NCI-H2081 treated with DMSO at 0.1 percent for 48 hours (cell line): ENCODE data around the gene LCN6.
"Not testable (repeated sequence)": the region's sequence is repeated elsewhere in the genome, so short reads cannot be mapped to it uniquely, and the experiment has no call there.

ENCODE experiments used
- DNase-seq: peaks from one replicate; lab custom pipeline; 2025; lab: John Stamatoyannopoulos, UW

Gene LCN6

GRCh38 chr9:136784249-136784996 is 36.1 kb upstream of the LCN6 start:
- DNase-seq, result no peak

- no peak for DNase-seq
These were observed 34.1 kb upstream of the LCN6 start for GRCh38 chr9:136782452-136782851.

- DNase-seq, result no peak
These were observed 31.5 kb upstream of the LCN6 start for GRCh38 chr9:136779808-136780207.

- DNase-seq, result no peak
These were observed 29.0 kb upstream of the LCN6 start for GRCh38 chr9:136777359-136777758.

GRCh38 chr9:136776947-136777346 is 28.6 kb upstream of the LCN6 start:
- DNase-seq, result no peak

GRCh38 chr9:136775191-136775590 is 26.9 kb upstream of the LCN6 start:
- DNase-seq, result no peak

- no peak for DNase-seq
These were observed 26.2 kb upstream of the LCN6 start for GRCh38 chr9:136774416-136775045.

DNA sequence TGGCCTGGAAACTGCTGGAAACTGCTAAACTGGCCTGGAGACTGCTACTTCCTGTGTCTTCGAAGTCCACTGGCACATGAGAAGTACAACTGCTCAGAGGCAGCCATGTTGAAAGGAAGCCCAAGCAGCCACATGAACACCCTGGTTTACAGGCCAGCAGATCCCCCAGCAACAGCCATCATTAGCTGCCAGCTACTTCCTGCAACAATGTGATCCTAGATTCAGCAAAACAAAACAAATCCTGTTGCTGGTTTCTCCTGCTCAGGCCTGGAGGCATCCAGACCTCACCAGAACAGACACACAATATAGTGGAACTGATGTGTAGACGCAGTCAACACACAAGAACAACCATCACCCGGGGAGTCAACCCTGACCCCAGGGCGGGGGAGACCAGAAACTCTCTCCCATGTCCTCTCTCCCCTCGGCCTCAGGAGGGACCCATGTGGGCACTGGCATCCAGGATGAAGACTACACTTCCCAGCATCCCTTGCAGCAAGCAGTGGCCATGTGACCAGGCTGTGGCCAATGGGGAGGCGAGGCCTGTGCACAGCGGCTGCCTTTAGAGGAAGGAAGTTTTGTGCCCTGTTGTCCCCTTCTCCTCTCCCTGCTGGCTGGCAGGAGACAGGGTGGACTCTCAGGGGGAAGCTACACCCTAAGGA is 25.2 kb upstream of the LCN6 start:
- DNase-seq, result no peak

DNA sequence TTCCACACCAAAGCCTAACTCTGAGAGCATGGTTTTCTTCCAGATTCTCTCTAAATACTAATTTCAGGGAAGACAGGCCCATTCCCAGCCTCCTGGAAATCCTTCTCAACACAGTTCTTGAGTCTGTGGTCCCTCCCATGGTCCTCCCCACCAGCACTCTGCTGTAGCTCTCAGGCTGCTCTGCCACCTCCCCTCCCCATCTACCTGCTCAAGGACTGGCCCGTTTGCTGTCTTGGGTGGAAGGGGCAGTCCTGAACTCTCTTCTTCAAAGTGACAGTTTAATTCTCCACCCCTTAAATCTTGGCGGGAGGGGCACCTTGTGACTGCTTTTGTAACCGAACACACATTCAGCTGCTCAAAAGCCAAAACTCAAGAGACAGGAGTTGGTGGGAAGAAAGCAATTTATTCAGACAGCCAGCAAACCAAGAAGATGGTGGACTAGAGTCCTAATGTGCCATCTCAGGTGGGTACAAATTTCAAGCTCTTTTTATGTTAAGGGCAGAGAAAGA is 23.6 kb upstream of the LCN6 start:
- DNase-seq, result no peak

DNA sequence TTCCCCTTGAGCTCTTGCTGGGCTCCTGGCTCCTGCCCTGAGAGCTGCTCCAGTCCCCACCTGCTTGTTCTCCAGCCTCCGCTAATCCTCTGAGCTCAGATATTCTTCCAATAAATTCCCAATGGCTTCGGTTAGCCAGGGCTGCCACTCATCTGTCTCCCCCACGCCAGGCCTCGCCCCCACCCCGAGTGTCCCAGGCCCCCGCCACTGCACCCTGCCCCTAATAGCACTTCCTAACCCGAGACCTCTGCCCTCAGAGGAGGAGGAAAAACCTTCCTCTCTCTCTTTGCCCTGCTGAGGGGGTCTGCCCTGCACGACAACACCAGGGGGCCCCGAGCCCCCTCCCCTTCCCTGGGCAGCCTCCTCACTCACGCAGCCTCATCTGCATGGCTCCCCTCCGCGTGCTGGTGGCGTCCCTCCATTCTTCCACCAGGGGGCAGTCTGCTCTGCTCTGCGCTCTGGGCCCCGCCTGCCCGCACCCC is 21.4 kb upstream of the LCN6 start:
- no peak for DNase-seq

DNA sequence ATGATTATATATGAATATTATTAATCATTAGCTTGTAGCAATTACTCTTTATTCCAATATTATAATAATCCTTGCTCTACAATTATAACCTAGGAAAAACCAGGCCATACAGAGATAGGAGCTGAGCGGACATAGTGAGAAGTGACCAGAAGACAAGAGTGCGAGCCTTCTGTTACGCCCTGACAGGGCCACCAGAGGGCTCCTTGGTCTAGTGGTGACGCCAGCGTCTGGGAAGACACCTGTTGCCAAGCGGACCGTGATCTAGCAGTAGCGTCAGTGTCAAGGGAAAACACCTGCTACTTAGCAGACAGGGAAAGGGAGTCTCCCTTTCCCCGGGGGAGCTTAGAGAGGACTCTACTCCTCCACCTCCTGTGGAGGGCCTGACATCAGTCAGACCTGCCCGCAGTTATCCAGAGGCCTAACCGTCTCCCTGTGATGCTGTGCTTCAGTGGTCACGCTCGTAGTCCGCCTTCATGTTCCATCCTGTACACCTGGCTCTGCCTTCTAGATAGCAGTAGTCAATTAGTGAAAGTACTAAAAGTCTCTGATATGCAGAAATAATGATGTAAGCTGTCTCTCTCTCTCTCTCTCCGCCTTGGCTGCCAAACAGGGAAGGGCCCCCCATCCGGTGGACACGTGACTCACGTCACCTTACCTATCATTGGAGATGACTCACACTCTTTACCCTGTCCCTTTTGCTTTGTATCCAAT is 18.2 kb upstream of the LCN6 start:
- DNase-seq, result not testable (repeated sequence)

DNA sequence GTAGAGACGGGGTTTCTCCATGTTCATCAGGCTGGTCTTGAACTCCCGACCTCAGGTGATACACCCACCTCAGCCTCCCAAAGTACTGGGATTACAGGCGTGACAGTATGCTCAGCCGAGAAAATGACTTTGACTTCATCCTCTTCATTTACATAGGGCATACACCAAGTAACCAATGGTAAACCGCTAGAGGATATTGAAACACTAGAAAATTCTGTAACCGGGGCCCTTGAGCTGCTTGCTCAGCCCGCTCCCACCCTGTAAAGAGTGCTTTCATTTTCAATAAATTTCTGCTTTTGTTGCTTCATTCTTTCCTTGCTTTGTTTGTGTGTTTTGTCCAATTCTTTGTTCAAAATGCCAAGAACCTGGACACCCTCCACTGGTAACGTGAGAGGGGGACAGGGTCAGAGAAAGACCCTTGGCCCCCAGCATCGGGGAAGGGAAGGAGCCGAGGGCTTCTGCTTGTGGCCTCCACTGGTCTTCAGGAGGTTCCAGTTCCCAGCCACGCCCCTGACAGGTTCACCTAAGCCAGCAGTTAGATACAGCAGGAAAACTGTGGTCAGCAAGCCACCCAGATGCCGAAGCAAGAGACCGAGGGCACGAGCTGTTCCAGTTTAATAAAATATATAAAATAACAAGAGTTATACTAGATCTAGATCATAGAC is 17.6 kb upstream of the LCN6 start:
- not testable (repeated sequence) for DNase-seq

DNA sequence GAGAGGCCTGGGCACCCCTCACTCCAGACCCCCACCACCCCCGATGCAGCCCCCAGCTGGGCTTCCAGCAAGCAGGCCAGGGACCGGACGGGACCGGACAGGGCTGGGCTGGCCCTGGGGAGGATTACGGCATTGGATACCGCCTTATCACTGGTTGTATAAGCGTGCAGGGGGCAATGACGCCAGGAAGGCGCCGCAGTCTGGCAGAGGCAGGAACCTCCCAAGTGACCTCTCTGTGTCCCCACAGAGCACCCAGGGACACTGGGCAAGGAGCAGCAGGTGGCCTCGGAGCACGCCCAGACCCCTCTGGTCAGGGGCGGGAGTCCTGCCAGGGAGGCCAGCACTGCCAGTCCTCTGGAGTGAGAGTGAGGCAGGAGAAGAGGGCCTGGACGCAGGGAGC is 16.7 kb upstream of the LCN6 start:
- no peak for DNase-seq

GRCh38 chr9:136764301-136764891 is 16.1 kb upstream of the LCN6 start, which contains the start of gene LCN15:
Gene LCN15, minus strand, starts transcription at chr9:136764518. Its CDS starts 30 bp downstream, at chr9:136764488.
- DNase-seq, result no peak

DNA sequence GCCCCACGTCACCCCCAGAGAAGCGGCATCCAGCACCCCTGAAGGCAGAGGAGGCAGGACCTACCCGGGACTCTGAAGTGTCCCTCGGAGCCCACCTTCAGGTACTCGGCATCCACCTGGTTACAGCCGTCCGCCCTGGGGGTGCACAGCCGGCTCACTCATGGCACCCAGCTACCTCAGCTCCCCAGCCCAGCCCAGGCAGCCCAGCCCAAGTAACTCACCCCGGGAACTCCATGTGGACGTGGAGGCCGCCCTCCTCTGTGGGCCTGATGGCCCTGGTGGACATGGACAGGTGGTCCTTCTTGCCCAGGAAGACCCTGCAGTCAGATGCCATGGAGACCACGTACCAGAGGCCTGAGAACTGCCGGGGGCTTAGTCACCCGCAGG is 15.3 kb upstream of the LCN6 start:
- no peak for DNase-seq

DNA sequence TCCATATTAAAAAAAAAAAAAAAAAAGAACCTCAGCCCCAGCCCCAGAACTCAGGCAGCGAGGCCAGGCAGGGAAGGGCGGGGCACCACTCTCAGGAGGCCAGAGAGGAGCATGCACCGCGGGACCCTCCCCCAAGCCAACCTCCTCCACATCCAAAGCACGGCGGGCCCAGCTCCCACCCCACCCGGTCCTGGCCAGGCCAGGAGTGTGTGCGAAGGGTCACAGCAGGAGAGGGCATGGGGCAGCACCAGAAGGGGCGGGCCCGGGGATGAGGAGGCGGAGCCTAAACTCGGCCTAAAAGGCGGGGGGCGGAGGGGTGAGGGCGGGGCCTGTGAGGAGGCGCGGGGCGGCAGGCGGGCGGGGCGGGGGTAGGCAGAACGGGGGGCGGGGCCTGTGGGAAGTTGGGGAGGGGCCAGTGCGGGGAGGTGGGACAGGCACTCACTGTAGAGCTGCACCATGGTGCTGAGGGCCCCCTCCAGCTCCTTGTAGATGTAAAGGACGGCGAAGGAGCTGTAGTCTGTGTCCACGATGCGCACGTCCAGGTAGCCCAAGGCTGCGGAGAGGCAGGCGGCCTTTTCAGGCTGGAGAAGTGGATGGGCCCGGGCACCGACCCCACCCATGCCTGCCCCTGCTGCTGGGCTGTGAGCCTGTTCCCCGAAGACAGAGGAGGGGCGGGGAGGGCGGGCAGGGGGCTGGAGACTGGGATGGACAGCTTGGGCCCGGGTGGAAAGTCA is 14.8 kb upstream of the LCN6 start:
- no peak for DNase-seq

DNA sequence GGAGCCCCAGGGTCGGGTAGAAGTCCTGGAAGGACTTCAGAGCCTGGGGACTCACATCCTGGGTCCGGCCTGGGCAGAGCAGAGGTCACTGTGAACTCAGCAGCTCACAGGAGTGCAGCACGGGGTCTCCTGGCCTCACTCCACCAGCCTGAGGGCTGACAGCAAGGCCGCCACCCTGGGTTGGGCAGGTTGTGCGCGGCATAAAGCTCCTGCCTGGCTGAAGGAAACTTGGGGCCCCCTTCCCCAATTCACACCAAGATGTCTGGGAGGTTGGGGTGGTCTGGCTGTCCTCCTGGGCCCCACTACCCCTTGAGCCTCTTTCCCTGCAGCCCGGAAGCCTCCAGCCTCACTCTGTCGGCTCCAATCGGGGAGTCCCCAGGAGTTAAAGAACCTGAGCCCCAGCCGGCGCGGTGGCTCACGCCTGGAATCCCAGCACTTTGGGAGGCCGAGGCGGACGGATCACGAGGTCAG is 13.9 kb upstream of the LCN6 start:
- DNase-seq, result no peak

GRCh38 chr9:136761545-136761981 is 13.2 kb upstream of the LCN6 start:
- no peak for DNase-seq

GRCh38 chr9:136760834-136761544 is 12.7 kb upstream of the LCN6 start:
- DNase-seq, result not testable (repeated sequence)

- no peak for DNase-seq
These were observed 12.1 kb upstream of the LCN6 start for GRCh38 chr9:136760424-136760823.
